Brain microvascular endothelial cell (primary cell): ENCODE measurements around the gene UPF1.

ENCODE experiments used
- DNase-seq: peaks from one replicate; pipeline ENCODE4 v3.0.0-alpha.2; 2020
- H3K27ac ChIP-seq: fragments of 250-450 bp; sonication (Bioruptor Pico); 2 replicates; pipeline ENCODE4 v1.5.1; 2020; ENCODE audit warnings: mild to moderate bottlenecking, moderate library complexity
- H3K27me3 ChIP-seq: fragments of 250-450 bp; sonication (Bioruptor Pico); replicated peaks from 2 replicates; pipeline ENCODE4 v1.5.1; 2020; ENCODE audit warnings: mild to moderate bottlenecking
- H3K36me3 ChIP-seq: fragments of 250-450 bp; sonication (Bioruptor Pico); replicated peaks from 2 replicates; pipeline ENCODE4 v1.5.1; 2020; ENCODE audit warnings: mild to moderate bottlenecking
- H3K4me3 ChIP-seq: 2 replicates; pipeline ENCODE4 v1.5.1; 2011; ENCODE audit warnings: low read depth, mild to moderate bottlenecking, control low read depth, low read length, moderate library complexity
- CTCF ChIP-seq: IDR thresholded peaks from 2 replicates; pipeline ENCODE4 v1.5.1; 2011; ENCODE audit warnings: low read depth, mild to moderate bottlenecking, moderate library complexity, low read length, control low read depth, inconsistent platforms; ENCODE audit errors: missing control alignments
- in situ Hi-C: cut with HindIII; loops from 2 replicates; pipeline ENCODE4 v1.10.0; 2017; ENCODE audit warnings: low sequenced_read_pairs, low pct_ligation_motif_present

UPF1 gene

DNA sequence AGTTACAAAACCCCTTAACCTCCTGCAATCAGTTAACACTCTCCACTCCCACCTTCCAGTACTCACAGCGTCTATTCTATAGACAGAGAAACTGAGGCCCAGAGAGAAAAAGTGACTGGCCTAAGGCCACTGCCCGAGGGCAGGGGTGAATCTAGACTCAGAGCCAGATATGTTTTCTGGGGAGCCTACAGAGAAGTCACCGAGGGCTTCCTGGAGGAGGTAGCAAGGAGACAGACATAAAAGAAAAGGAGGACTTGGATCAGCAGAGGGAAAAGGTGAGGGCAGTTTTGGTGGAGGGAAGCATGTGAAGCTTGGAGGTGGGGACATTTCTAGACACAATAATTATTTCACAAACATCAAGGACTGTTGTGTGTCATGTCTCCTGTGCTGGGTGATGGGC lies 39.1 kb upstream of the UPF1 start:
- H3K27me3 ChIP-seq: peaks cover 65% of the 10 kb centered on the region

DNA sequence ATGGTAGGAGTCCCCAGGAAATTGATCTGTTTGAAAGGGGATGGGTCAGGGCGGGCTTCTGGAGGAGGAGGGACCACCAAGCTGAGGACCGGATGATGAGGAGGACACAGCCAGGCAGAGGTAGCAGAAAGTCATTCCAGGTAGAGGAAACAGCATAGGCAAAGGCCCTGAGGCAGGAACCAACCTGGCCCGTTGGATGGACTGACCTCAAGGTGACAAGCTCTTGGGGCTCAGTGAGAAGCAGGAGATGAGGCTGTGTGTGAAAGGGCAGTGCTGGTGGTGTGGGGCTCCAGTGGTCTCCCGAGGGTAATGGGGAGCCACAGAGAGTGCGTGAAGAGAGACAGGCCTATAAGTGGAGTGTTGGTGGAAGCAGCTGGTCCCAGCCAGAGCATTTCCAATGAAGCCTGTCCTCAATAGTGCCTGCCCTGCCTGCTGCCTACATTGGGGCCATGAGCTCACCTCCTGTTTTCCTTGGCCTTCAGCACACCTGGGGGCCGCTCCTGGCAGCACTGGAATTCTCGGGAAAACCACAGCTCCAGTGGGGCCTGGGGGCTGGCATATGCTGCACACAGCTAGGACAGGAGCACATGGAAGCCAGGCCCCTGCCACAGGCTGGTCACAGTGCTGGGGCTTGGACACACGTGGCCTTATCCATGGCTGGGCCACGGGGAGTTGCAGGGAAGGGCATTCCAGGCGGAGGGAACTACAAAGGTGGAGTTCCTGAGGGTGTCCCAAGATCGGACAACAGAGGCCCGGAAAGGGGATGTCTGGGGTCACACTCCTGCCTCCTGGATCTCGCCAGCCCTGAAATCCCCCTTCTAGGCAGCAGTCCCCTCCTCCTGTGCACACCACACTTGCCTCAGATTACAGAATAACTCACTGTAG lies 38.4 kb upstream of the UPF1 start:
- H3K4me3 ChIP-seq: no peak overlapping the region
- H3K27me3 ChIP-seq: peaks cover 66% of the 10 kb centered on the region
- no peak for DNase-seq
- no peaks in the 10 kb centered on the region for H3K36me3 ChIP-seq
- no peak for TF ChIP-seq CTCF
- in situ Hi-C loops: no loop called here
- H3K27ac ChIP-seq: no peak overlapping the region

More for the DNA sequence above, 39.1 kb upstream of the UPF1 start:
- Histone ChIP-seq H3K4me3 (no peak overlapping the region), H3K36me3 (no peaks in the 10 kb centered on the region), H3K27ac (no peak overlapping the region)
- in situ Hi-C loops: no loop called here
- no peak for TF ChIP-seq CTCF
- no peak for DNase-seq

GRCh38 chr19:18794029-18794313 lies 37.8 kb upstream of the UPF1 start:
- TF ChIP-seq CTCF: no peak
- H3K4me3 ChIP-seq: no peak overlapping the region
- H3K36me3 ChIP-seq: no peaks in the 10 kb centered on the region
- H3K27ac ChIP-seq: no peak overlapping the region
- in situ Hi-C loops: no loop called here
- H3K27me3 ChIP-seq: peaks cover 66% of the 10 kb centered on the region
- no peak for DNase-seq

- H3K27ac ChIP-seq: no peak overlapping the region
- H3K27me3 ChIP-seq: peaks cover 61% of the 10 kb centered on the region
- no peak overlapping the region for H3K4me3 ChIP-seq
- no peak for TF ChIP-seq CTCF
- no peaks in the 10 kb centered on the region for H3K36me3 ChIP-seq
- no peak for DNase-seq
- in situ Hi-C loops: no loop called here
Measured at GRCh38 chr19:18794692-18795091, 37.1 kb upstream of the UPF1 start.

- in situ Hi-C loops: no loop called here
- H3K27me3 ChIP-seq: peaks cover 57% of the 10 kb centered on the region
- no peaks in the 10 kb centered on the region for H3K36me3 ChIP-seq
- TF ChIP-seq CTCF: no peak
- H3K27ac ChIP-seq: no peak overlapping the region
- no peak overlapping the region for H3K4me3 ChIP-seq
- no peak for DNase-seq
Measured at GRCh38 chr19:18795540-18795939, 36.2 kb upstream of the UPF1 start.

- in situ Hi-C loops: no loop called here
- no peak overlapping the region for H3K4me3 ChIP-seq
- H3K27me3 ChIP-seq: peaks cover 50% of the 10 kb centered on the region
- H3K27ac ChIP-seq: no peak overlapping the region
- DNase-seq: no peak
- no peak for TF ChIP-seq CTCF
- no peaks in the 10 kb centered on the region for H3K36me3 ChIP-seq
Measured at GRCh38 chr19:18796239-18796638, 35.5 kb upstream of the UPF1 start.
